SU-DHL-6 (cell line): Measurements from ENCODE around the gene GCNT2.

Experiments used
- H2AFZ ChIP-seq: fragments of 200-600 bp; sonication (generic); 2 replicates; pipeline ENCODE4 v1.6.1; 2014; ENCODE audit warnings: low read depth, mild to moderate bottlenecking, moderate library complexity, mixed read lengths, antibody characterized with exemption, low read length; ENCODE audit not compliant: severe bottlenecking
- H3F3A ChIP-seq: fragments of 200-600 bp; shearing (Covaris generic); 2 replicates; pipeline ENCODE4 v1.6.0; 2016; ENCODE audit warnings: antibody characterized with exemption, mild to moderate bottlenecking; ENCODE audit not compliant: insufficient read depth
- H3K27ac ChIP-seq: fragments of 200-600 bp; sonication (generic); 2 replicates; pipeline ENCODE4 v1.5.1; 2016; ENCODE audit warnings: low read depth, mild to moderate bottlenecking, low read length, moderate library complexity, mixed read lengths
- H3K27me3 ChIP-seq: fragments of 200-600 bp; sonication (generic), shearing (Covaris generic); 2 replicates; pipeline ENCODE4 v1.6.0; 2014; ENCODE audit warnings: mild to moderate bottlenecking, low read length
- H3K36me3 ChIP-seq: fragments of 200-600 bp; sonication (generic); 2 replicates; pipeline ENCODE4 v1.6.1; 2014; ENCODE audit warnings: mild to moderate bottlenecking, low read length, mixed read lengths
- H3K4me2 ChIP-seq: fragments of 300-600, 200-600 bp; shearing (Covaris generic), sonication (generic); 2 replicates; pipeline ENCODE4 v1.6.0; 2014; ENCODE audit warnings: low read length, low read depth, mild to moderate bottlenecking; ENCODE audit not compliant: poor library complexity, severe bottlenecking
- H3K4me3 ChIP-seq: fragments of 200-600 bp; sonication (generic); 2 replicates; pipeline ENCODE4 v1.5.1; 2014; ENCODE audit warnings: antibody characterized with exemption, low read length, mild to moderate bottlenecking, mixed read lengths; ENCODE audit not compliant: insufficient read depth, poor library complexity, severe bottlenecking
- H3K79me2 ChIP-seq: fragments of 200-600 bp; sonication (generic); 2 replicates; pipeline ENCODE4 v1.6.1; 2014; ENCODE audit warnings: mild to moderate bottlenecking, low read length, moderate library complexity; ENCODE audit not compliant: insufficient read depth
- H3K9ac ChIP-seq: fragments of 200-600 bp; sonication (generic); 2 replicates; pipeline ENCODE4 v1.7.0; 2014; ENCODE audit warnings: mild to moderate bottlenecking, low read length
- H3K9me2 ChIP-seq: fragments of 200-600 bp; sonication (generic); replicated peaks from 2 replicates; pipeline ENCODE4 v1.6.1; 2014; ENCODE audit warnings: low read length; ENCODE audit not compliant: insufficient read depth
- H3K9me3 ChIP-seq: fragments of 200-600 bp; sonication (generic); 2 replicates; pipeline ENCODE4 v1.6.1; 2014; ENCODE audit warnings: low read length, mixed read lengths; ENCODE audit not compliant: insufficient read depth
- H4K20me1 ChIP-seq: fragments of 200-600 bp; sonication (generic); 2 replicates; pipeline ENCODE4 v1.6.1; 2014; ENCODE audit warnings: low read depth, mild to moderate bottlenecking, antibody characterized with exemption, low read length, moderate library complexity, mixed read lengths
- EZH2phosphoT487 ChIP-seq: fragments of 200-600 bp; sonication (generic), shearing (Covaris generic); conservative IDR thresholded peaks from 2 replicates; pipeline ENCODE4 v1.6.1; 2018; ENCODE audit warnings: mild to moderate bottlenecking, antibody characterized with exemption, low read length, moderate library complexity, mixed read lengths
- TF ChIP-seq, protein P1 (sequence below): fragments of 200-600 bp; sonication (generic); IDR thresholded peaks from one replicate; pipeline ENCODE4 v1.5.1; 2017; ENCODE audit warnings: antibody characterized with exemption, mild to moderate bottlenecking, low read length, moderate library complexity; ENCODE audit not compliant: insufficient read depth, poor library complexity, severe bottlenecking

The GCNT2 gene

DNA sequence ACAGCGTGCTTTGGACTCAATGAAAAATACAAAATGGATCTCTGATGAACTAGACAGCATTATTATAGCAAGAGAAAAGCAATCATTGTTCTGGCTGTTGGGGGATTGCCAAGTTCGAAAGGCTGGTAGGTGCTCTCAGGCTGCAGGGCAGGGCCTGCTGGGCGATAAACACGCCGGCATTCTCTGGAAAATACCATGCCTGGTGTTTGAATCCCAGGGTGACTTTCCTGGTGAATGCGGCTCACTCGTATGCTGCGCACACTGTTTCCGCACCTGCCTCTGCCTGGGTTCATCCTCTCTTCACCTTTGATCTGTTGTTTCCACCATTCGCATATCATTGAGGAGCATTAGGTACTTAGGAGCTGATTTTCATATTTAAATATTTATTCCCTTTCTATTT is 37.4 kb downstream of the GCNT2 start:
- H3K36me3 ChIP-seq, result no peaks in the 10 kb centered on the region
- no peaks in the 10 kb centered on the region for H3F3A ChIP-seq
- no peak overlapping the region for H3K4me2 ChIP-seq
- no peak overlapping the region for H3K9ac ChIP-seq
- H3K79me2 ChIP-seq, result peaks cover 56% of the 10 kb centered on the region
- no peak overlapping the region for H3K27ac ChIP-seq
- H2AFZ ChIP-seq, result no peak overlapping the region
- H3K27me3 ChIP-seq, result no peaks in the 10 kb centered on the region
- TF ChIP-seq, protein P1, sequence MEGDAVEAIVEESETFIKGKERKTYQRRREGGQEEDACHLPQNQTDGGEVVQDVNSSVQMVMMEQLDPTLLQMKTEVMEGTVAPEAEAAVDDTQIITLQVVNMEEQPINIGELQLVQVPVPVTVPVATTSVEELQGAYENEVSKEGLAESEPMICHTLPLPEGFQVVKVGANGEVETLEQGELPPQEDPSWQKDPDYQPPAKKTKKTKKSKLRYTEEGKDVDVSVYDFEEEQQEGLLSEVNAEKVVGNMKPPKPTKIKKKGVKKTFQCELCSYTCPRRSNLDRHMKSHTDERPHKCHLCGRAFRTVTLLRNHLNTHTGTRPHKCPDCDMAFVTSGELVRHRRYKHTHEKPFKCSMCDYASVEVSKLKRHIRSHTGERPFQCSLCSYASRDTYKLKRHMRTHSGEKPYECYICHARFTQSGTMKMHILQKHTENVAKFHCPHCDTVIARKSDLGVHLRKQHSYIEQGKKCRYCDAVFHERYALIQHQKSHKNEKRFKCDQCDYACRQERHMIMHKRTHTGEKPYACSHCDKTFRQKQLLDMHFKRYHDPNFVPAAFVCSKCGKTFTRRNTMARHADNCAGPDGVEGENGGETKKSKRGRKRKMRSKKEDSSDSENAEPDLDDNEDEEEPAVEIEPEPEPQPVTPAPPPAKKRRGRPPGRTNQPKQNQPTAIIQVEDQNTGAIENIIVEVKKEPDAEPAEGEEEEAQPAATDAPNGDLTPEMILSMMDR, result no peak
- TF ChIP-seq EZH2phosphoT487, result no peak
- no peak overlapping the region for H3K4me3 ChIP-seq
- no peaks in the 10 kb centered on the region for H4K20me1 ChIP-seq
- H3K9me2 ChIP-seq, result no peaks in the 10 kb centered on the region
- no peaks in the 10 kb centered on the region for H3K9me3 ChIP-seq

DNA sequence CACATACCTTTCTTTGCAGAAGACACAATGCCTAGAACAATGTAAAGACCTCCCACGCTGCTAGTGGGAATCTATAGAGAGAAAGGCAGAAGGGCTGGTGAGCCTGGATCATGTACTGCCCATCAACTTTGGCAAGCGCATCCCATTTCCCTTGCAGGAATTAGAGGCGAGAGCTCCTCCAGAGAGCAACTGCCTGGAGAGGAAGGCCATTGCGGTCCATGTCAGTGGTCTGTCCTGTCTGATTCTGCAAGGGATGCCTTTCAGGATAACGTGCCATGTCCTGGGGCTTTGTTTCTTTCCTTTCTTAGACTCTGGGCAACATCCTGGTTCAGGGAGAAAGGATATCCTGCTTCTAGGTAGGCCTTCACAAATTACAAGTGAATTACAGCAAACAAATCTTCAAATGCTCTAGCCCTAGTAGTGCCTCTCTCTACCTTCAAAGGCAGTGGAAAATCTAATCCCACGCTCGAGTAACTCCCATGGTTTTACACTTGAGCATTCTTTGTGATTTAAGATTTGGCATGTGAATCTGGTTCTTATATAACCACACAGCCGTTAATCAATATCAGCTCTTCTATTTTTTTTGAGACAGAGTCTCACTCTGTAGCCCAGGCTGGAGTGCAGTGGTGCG is 38.5 kb downstream of the GCNT2 start:
- Histone ChIP-seq H3K4me2 (no peak overlapping the region), H3K4me3 (no peak overlapping the region), H3K27ac (no peak overlapping the region), H3K79me2 (peaks cover 60% of the 10 kb centered on the region), H3K36me3 (no peaks in the 10 kb centered on the region), H3K9me3 (no peaks in the 10 kb centered on the region), H3K9ac (no peak overlapping the region), H4K20me1 (no peaks in the 10 kb centered on the region), H3K27me3 (no peaks in the 10 kb centered on the region), H2AFZ (no peak overlapping the region), H3F3A (no peaks in the 10 kb centered on the region), H3K9me2 (no peaks in the 10 kb centered on the region)
- TF ChIP-seq, protein P1, result no peak
- no peak for TF ChIP-seq EZH2phosphoT487

DNA sequence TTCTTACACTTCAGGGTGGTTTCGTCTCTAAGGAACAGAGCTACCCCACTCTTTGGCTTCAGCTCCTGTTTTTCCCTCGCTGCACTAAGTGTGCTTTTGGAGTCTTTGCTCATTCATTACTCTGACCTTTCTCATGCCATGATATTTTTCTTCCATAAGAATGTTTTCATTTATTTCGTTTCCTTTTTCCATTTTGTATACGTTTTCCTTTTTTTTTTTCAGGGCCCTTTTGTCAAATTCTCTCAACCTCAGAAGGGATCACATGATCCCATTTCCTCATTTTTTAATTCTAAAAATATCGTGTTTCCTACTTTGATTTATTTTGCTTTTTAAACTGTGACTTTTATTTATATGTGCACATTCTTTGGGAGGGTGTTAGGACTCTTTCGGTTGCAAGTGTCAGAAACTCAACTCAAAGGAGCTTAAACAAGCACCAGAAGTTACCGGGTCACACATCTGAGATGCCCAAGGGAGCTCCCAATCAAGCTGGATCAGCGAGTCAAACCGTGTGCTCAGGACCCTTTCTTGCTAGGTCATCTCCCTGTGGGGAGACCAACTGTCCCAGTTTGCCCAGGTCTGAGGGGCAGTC is 40.6 kb downstream of the GCNT2 start:
- H3K9me2 ChIP-seq, result no peaks in the 10 kb centered on the region

More for the DNA sequence above, 40.6 kb downstream of the GCNT2 start:
- Histone ChIP-seq H3K4me2 (no peak overlapping the region), H2AFZ (no peak overlapping the region), H3F3A (no peaks in the 10 kb centered on the region), H3K9ac (no peak overlapping the region), H4K20me1 (no peaks in the 10 kb centered on the region), H3K27me3 (no peaks in the 10 kb centered on the region), H3K9me3 (no peaks in the 10 kb centered on the region), H3K27ac (no peak overlapping the region), H3K4me3 (no peak overlapping the region), H3K36me3 (no peaks in the 10 kb centered on the region), H3K79me2 (peaks cover 42% of the 10 kb centered on the region)
- TF ChIP-seq, protein P1, result no peak
- no peak for TF ChIP-seq EZH2phosphoT487
